HG02763 (cell line): ENCODE data around the gene MAPKAP1.

Experiments
- ATAC-seq: cut with Tn5 transposase; IDR thresholded peaks from one replicate; pipeline ENCODE4 v1.9.1; 2021; ENCODE audit warnings: mild to moderate bottlenecking, moderate library complexity; ENCODE audit not compliant: unreplicated experiment

MAPKAP1 gene

DNA sequence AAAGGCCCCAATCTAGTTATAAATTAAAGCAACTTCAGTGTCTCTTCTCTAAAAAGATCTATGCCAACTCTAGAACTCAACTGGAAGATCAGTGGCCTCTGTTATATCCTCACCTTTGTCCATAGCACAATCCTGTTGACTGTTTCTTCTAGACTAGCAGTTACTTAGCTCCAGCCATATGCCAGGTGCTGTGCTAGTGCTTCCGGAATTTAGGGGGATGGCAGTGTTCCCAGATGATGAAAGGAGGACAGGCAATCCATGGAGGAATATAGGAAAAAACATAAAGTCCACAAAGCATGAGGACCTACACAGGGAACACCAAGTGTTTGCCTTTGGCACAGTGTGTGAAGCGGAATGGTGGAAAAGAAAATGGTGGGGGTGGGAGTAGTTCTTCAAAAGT, 214.3 kb downstream of the MAPKAP1 start:
- no peak for ATAC-seq

DNA sequence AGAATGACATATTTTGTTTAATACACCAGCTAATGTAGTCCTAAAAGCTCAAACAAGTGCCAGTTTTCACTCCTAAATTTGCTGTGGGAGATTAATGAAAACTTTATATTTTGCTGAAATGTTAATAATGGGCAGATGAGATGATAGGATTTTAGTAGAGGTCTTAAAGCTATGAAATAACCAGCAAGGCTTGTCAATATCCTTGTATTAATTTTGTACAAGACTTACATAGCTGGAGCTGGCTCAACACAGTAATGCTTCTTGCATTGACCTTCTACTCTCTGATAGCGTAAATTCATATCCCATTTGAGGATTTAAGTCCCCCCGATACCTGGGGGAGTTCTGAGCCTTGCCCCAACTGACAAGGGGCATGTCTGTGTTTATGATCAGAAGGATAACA, 219.2 kb downstream of the MAPKAP1 start:
- no peak for ATAC-seq

- ATAC-seq: no peak
Observed at GRCh38 chr9:125486576-125486975, 220.4 kb downstream of the MAPKAP1 start.

- no peak for ATAC-seq
Observed at GRCh38 chr9:125486152-125486508, 220.9 kb downstream of the MAPKAP1 start.

- no peak for ATAC-seq
Observed at GRCh38 chr9:125485471-125486151, 221.4 kb downstream of the MAPKAP1 start.

DNA sequence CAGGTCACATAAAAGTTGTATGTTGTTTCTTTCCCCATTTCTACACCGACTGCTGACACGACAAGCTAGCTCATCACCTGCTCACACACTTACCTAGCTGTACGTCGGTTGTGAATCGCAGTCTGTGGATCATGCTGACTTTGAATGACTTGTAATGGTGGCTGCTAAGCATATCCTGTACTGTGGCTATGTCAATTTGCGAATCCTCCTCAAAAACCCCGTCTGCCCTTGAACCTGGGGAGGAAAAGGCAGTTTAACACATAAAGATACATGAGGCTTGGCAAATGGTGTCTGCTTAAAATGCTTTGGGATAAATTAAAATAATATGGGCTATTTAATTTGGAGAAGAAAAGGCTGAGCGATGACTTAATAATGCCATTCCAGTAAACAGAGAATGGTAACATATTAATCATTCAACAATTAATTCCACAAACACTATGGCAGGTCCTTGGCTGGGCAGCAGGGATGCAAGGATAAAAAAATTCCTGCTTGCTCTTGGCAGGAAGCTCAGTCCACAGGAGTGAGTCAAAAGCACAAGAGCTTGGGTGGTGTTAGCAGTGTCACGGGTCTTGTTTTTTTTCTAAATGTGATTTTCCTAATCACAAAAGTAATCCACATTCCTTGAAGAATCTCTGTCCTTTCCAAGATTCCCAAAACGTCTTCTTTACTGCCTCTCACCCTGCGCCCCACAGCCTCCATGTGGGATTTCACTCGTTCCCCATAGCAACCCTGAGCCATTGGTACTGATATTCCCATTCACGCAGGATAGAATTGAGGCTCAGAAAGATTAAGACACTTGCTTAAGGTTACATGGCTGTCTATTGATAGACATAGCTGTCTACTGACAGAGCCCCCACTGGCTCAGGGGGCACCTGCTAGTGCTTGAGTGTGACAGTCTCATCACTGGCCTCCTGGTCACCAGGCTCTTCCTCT, 222.4 kb downstream of the MAPKAP1 start:
- ATAC-seq: no peak

DNA sequence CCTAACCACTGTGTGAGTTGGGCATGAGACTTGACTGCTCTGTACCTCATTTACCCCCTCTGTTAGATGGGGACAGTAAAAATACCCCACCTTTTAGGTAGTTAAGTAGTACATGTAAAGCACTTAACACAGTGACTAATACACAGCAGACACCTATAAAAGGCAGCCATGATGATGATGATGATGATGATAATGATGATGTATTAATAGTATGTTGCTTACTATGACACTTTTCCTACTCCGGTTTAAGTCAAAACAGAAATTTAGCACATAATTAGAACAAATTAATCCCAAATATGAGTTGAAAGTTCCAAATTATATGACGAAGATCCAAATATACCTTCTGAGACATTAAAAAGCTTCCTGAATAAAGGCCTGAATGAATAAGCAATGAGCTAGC, 223.3 kb downstream of the MAPKAP1 start:
- ATAC-seq: no peak

GRCh38 chr9:125479846-125480615, 227.0 kb downstream of the MAPKAP1 start:
- ATAC-seq: no peak

- no peak for ATAC-seq
Observed at GRCh38 chr9:125477089-125477544, 229.9 kb downstream of the MAPKAP1 start.

GRCh38 chr9:125476645-125477044, 230.4 kb downstream of the MAPKAP1 start:
- no peak for ATAC-seq

GRCh38 chr9:125475385-125475784, 231.6 kb downstream of the MAPKAP1 start:
- ATAC-seq: no peak

DNA sequence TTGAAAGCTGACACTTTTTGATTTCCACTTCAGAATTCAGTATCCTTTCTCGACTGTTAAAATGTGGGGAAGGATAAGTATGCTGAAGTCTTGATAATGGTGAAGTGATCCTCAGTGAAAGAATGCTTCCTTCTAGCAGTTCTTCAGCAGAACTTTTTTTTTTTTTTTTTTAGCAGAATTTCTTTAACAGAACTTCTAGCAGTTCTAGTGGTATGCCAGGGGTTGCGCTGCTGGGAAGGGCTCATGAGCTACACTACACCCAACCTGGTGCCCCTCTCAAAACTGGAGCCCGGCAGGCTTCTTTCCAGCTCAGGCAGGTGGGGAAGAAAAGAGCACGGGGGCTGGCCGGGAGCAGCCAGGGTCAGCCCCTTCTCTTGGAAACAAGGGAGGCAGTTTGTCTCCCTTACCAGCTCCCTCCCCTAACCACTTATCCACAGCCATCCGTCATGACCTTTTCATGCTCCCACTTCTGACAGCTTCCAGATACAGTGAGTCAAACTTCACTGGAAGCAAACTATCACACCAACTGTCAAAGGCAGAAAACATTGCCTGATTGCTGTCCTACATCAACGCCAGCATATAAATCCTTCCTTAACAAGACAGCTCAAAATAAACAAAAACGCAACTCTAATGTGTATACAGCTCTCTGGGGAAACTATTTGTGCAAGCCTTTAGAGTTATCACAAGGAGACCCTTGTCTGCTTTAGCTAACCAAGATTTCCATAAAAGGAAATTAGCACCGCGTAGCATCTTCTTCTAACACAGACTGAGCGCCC, 233.9 kb downstream of the MAPKAP1 start:
- ATAC-seq: no peak

GRCh38 chr9:125472562-125472925, 234.5 kb downstream of the MAPKAP1 start:
- no peak for ATAC-seq

DNA sequence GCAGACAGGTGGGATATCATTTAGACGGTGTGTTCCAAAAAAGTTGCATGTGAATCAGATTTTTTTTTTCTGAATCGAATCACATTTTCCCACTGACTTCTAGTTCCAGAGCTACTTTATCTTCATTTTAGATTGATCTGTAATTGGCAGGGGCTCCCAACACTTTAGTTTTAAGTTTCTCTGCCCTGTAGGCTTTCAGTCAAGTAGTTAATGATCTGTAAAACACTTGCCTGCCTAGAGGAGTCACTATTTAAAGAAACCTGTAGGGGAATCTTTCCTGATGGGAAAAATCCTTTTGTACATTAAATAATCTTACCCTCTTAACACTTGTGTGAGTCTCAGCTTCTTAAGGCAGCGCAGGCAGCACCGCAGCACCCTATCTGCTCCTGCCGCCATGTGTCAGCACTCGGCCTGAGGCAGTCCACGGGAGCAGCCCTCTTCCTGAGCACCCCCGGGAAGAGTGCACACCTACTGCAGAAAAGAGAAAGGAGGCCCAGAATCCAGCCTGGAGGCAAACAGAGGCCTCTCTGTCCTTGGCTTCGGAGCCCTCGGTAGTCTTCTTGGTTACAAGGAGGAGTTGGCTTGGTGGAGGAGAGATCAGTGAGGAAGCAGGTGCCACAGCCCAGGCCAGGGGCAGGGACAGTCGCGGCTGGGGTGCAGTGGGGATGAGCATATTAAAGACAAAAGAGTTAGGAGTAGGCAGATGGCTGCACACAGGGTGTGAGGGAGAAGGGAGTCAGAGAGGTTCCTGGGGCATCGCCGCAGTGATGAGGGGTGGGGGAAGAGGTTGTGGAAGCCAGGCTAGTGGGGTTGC, 236.0 kb downstream of the MAPKAP1 start:
- ATAC-seq: no peak

DNA sequence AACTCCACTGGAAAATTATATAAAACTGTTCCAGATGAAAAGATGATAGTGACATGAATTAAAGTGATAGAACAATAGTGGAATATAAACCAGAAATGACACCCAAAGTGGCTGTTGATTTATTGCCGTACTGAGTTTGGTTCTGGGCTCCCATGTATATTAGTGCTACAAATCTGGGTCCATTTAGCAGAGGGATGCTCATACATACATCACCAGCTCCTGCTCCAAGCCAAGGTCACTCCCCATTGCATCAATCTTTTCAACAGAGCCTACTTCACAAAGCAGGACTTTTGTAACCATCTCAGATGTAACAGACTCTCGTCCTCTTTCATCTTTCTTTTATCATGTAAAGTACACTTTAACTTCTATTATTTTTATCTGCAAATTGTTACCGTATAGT, 236.8 kb downstream of the MAPKAP1 start:
- ATAC-seq: no peak

GRCh38 chr9:125468646-125469045, 238.4 kb downstream of the MAPKAP1 start:
- no peak for ATAC-seq

GRCh38 chr9:125467116-125467740, 239.8 kb downstream of the MAPKAP1 start:
- ATAC-seq: no peak

DNA sequence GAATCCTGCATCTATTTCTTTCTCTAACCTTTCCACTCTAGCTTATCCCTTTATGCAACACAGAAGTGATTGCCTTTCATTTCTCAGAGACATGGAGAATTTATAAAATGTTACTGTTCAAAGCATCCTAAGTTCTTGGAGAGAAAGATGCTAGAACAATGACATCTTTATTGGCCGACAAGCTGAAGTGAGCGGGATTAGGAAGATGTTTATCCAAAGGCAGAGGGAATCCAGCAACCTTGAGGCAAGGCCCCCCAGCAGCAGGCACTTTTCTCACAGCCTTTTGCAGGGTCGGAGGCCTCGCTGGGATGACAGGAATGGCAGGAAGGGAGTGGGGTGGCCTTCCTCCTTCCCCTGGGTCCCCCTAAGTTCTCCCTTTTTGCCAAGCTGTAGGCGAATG, 240.6 kb downstream of the MAPKAP1 start:
- no peak for ATAC-seq

DNA sequence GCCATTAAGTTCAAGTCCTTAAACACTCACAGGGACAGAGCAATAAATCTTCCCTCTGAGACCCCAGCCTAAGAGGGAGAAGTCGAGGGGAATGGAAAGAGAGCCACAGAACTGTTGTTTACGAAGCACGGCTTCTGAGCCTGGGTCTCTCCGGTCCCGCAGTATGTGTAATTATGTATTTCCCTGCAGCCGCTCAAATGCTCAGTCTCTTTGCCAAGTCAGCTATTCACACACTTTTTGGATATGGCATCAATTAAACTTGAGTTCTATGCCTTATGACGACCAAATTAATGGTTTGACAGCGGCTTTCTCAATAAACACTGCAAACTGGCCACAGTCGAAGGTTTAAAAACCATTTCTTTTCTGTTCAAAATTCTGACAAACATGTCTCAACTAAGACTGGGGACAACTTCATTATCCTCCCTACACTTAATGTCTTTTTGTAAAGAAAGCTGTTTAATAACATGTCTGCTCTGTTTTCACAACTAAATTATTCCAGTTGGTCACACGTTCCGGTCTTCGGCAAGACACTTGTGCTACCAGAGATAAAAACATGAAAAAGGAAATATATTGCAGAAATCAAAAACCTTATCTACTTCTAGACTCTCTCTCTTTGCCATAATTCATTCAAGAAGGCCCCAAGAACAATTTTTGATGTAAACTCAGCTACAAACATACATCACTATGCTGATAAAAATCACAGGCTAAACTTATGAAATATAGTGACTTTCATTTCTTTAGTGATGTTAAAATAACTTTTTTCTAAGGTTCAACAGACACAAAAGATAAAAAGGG, 242.2 kb downstream of the MAPKAP1 start:
- ATAC-seq: no peak
